A549 (cell line): ENCODE data around the gene NMNAT2.

Experiments
- ESRRA ChIP-seq: fragments of 150-350 bp; IDR thresholded peaks from 2 replicates; pipeline ENCODE4 v1.6.1; 2014; ENCODE audit warnings: mild to moderate bottlenecking, low read length, borderline replicate concordance
- KDM1A ChIP-seq: fragments of 200-600 bp; sonication (generic); IDR thresholded peaks from 2 replicates; pipeline ENCODE4 v1.6.1; 2016; ENCODE audit warnings: low read depth, mild to moderate bottlenecking
- MYC ChIP-seq: IDR thresholded peaks from 2 replicates; pipeline ENCODE4 v1.6.1; 2012; ENCODE audit warnings: mild to moderate bottlenecking, inconsistent platforms, low read length, improper control_type of control experiment, borderline replicate concordance
- POLR2A ChIP-seq: IDR thresholded peaks from 2 replicates; pipeline ENCODE4 v1.6.1; 2012; ENCODE audit warnings: mild to moderate bottlenecking, low read length
- REST ChIP-seq: fragments of 200-600 bp; sonication (generic); IDR thresholded peaks from 2 replicates; pipeline ENCODE4 v1.6.1; 2016; ENCODE audit warnings: antibody characterized with exemption, mild to moderate bottlenecking, moderate library complexity
- RFX5 ChIP-seq: fragments of 450-650 bp; IDR thresholded peaks from 2 replicates; pipeline ENCODE4 v1.7.1; 2014; ENCODE audit warnings: antibody characterized with exemption, mild to moderate bottlenecking, moderate library complexity
- TF ChIP-seq, protein P1 (sequence below): fragments of >200 bp; sonication (Bioruptor Twin); formaldehyde crosslinking; IDR thresholded peaks from 3 replicates; pipeline ENCODE4 v1.5.1; 2016

- TF ChIP-seq POLR2A (no peak), REST (no peak), ESRRA (no peak), MYC (no peak), RFX5 (no peak), KDM1A (no peak)
- TF ChIP-seq, protein P1, sequence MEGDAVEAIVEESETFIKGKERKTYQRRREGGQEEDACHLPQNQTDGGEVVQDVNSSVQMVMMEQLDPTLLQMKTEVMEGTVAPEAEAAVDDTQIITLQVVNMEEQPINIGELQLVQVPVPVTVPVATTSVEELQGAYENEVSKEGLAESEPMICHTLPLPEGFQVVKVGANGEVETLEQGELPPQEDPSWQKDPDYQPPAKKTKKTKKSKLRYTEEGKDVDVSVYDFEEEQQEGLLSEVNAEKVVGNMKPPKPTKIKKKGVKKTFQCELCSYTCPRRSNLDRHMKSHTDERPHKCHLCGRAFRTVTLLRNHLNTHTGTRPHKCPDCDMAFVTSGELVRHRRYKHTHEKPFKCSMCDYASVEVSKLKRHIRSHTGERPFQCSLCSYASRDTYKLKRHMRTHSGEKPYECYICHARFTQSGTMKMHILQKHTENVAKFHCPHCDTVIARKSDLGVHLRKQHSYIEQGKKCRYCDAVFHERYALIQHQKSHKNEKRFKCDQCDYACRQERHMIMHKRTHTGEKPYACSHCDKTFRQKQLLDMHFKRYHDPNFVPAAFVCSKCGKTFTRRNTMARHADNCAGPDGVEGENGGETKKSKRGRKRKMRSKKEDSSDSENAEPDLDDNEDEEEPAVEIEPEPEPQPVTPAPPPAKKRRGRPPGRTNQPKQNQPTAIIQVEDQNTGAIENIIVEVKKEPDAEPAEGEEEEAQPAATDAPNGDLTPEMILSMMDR: no peak
Measured at GRCh38 chr1:183218971-183219615, 199.1 kb downstream of the NMNAT2 start.
